ENCODE measurements around the gene CD276.
A peak's percentile ranks its signal among the peaks of the same experiment; 100 is the strongest.

CD276 gene

DNA sequence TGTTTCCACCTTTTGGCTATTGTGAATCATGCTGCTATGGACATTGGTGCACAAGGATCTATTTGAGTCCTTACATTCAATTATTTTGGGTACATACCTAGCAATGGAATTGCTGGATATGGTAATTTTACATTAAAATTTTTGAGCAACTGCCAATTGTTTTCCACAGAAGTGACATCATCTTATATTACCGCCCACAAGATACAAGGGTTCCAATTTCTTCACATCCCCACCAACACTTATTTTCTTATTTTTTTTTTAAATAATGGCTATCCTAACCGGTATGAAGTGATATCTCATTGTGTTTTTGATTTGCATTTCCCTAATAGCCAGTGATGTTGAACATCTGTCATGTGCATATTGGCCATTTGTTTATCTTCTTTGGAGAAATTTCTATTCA lies 28.5 kb upstream of the CD276 start:
- TF ChIP-seq, protein P1, sequence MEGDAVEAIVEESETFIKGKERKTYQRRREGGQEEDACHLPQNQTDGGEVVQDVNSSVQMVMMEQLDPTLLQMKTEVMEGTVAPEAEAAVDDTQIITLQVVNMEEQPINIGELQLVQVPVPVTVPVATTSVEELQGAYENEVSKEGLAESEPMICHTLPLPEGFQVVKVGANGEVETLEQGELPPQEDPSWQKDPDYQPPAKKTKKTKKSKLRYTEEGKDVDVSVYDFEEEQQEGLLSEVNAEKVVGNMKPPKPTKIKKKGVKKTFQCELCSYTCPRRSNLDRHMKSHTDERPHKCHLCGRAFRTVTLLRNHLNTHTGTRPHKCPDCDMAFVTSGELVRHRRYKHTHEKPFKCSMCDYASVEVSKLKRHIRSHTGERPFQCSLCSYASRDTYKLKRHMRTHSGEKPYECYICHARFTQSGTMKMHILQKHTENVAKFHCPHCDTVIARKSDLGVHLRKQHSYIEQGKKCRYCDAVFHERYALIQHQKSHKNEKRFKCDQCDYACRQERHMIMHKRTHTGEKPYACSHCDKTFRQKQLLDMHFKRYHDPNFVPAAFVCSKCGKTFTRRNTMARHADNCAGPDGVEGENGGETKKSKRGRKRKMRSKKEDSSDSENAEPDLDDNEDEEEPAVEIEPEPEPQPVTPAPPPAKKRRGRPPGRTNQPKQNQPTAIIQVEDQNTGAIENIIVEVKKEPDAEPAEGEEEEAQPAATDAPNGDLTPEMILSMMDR (IDR thresholded peaks at IDR 0.05; ENCODE audit: insufficient read depth, low read depth, low read length, missing control alignments): no peak
- DNase-seq (ENCODE audit: low read depth): no peak
- H3K4me3 ChIP-seq (ENCODE audit: low read length): no peak overlapping the region

DNA sequence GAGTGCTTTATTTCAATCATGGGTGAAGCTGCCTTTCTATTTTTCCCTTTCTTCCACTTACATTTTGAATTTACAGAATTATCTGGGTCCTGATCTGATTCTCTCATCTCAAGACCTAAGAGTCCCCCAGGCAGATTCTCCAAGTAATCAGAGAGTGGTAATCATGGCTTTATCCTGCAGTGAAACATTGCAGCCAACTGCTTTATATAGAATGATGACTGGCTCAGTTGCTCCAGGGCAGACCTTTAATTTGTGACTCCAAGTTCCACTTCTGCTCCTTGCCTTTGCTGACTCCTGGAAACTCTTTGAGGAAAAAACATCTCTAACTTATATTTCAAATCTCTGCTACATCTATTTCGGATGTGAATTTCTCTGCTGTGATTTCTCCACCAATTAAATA lies 25.5 kb upstream of the CD276 start:
- TF ChIP-seq, protein P1 (IDR thresholded peaks at IDR 0.05; ENCODE audit: insufficient read depth, low read depth, low read length, missing control alignments): no peak
- no peak overlapping the region for H3K4me3 ChIP-seq (ENCODE audit: low read length)
- no peak for DNase-seq (ENCODE audit: low read depth)

DNA sequence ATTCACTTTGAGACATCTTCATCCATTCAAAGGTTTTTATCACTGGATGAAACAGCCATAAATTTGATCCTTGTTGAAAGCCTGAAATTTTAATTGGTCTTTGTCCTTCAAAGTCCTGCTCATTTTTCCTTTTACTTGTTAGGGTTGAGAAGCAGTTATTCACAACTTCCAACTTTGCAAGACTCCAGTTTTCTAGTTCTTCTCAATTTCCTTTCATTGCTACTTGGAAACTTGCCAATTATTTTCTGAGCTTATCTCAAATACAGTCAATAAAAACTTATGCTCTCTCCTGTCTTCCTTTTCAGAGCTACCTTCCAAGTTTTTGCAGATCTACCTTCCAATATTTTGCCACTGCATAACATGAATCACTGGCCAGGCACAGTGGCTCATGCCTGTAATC lies 23.7 kb upstream of the CD276 start:
- no peak for DNase-seq (ENCODE audit: low read depth)
- TF ChIP-seq, protein P1 (IDR thresholded peaks at IDR 0.05; ENCODE audit: insufficient read depth, low read depth, low read length, missing control alignments): no peak
- no peak overlapping the region for H3K4me3 ChIP-seq (ENCODE audit: low read length)

DNA sequence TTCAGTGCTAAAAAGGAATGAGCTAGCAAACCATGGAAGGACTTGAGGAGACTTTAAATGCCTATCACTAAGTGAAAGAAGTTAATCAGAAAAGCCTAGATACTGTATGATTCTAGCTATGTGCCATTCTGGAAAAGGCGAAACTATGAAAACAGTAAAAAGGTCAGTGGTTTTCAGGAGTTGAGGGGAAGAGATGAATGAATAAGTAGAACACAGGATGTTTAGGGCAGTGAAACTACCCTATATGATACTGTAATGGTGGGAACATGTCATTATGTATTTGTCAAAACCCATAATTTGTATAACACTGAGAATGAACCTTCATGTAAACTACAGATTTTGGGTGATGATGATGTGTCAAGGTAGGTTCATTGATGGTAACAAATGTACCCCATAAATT lies 9.6 kb upstream of the CD276 start:
- no peak for DNase-seq (ENCODE audit: low read depth)
- H3K4me3 ChIP-seq (ENCODE audit: low read length): no peak overlapping the region
- TF ChIP-seq, protein P1 (IDR thresholded peaks at IDR 0.05; ENCODE audit: insufficient read depth, low read depth, low read length, missing control alignments): no peak

DNA sequence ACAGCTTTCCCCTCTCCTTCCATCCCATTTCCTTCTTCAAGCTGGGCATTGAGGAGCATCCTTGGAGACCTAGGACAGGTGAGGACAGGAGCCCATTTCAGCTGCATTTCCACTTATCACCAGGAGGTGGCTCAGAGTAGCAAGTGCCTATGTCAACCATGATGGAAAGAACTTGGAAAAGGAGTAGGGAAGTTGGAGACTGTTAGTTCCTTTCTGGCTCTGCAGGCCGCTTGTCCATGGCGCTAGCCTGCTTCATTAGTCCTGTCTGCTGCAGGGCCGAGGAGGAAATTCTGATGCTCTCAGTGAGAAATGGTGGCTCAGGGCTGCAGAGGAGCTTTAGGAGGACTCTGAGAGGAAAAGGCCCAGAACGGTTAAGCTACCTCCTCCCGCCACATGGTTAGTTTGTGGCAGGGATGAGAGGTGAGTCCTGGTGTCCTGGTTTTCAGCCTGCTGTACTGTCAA lies 7.0 kb upstream of the CD276 start:
- H3K4me3 ChIP-seq (ENCODE audit: low read length): no peak overlapping the region
- peak; percentile 82 for DNase-seq (ENCODE audit: low read depth)
- TF ChIP-seq, protein P1 (IDR thresholded peaks at IDR 0.05; ENCODE audit: insufficient read depth, low read depth, low read length, missing control alignments): peak; percentile 91

DNA sequence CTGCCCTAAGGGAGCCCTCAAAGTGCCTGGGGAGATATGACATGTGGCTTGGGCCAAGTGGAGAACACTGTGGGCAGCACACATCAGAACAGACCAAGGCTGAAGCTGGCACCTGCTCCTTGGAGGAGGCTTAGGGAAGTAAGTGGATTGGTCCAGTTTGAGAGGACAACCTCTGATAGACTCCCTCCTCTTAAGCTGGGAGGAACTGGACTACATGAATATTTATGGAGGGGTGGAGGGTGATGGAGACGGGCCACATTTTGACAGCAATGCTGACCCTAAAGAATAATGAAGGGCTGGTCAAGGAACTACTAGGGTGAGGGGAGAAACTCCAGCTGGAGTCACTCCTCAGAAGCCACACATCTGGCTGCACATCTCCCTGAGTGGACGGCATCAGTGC lies 6.5 kb upstream of the CD276 start:
- no peak for DNase-seq (ENCODE audit: low read depth)
- TF ChIP-seq, protein P1 (IDR thresholded peaks at IDR 0.05; ENCODE audit: insufficient read depth, low read depth, low read length, missing control alignments): no peak
- no peak overlapping the region for H3K4me3 ChIP-seq (ENCODE audit: low read length)

DNA sequence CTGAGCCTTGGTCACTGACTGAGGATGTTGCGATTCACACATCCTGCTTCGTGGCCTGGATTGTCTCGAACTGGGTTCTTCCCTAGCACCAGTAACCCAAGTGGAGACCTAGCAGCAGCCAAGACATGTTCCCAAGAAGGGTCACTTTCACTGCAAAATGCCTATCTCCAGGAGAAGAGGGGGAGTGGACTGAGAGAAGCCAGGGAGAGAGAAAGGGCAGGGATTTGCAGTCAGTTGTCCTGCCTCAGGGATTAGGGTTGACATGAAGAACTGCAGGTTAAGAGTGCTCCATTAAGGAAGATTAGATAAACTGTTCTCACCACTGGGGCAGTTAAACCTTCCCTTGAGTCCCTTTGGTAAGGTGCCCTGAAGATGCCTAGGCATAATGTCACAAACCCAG lies 5.7 kb upstream of the CD276 start:
- DNase-seq (ENCODE audit: low read depth): no peak
- TF ChIP-seq, protein P1 (IDR thresholded peaks at IDR 0.05; ENCODE audit: insufficient read depth, low read depth, low read length, missing control alignments): no peak
- no peak overlapping the region for H3K4me3 ChIP-seq (ENCODE audit: low read length)

Data from epithelial cell of esophagus (primary cell).